Testis (tissue), 3 donors: Measurements from ENCODE around the gene TSHZ1. TPM values are rescaled to one million over a fixed set of nuclear protein-coding genes. Genes with fewer than 3 reads are reported as not detected.

ENCODE experiments used
- DNase-seq: peaks from one replicate; pipeline ENCODE4 v3.0.0-alpha.2; 2019
- H3K27ac ChIP-seq, 2 donors: fragments of 200-600 bp; sonication (generic); one replicate each; pipeline ENCODE4 v1.5.1; 2019
- H3K27me3 ChIP-seq: fragments of 200-600 bp; sonication (generic); one replicate; pipeline ENCODE4 v1.5.1; 2019
- H3K36me3 ChIP-seq: fragments of 200-600 bp; sonication (generic); one replicate; pipeline ENCODE4 v1.5.1; 2017; ENCODE audit warnings: low read depth; ENCODE audit errors: missing control alignments
- H3K4me1 ChIP-seq: fragments of 200-600 bp; sonication (generic); one replicate; pipeline ENCODE4 v1.5.1; 2019
- H3K4me3 ChIP-seq, 2 donors: fragments of 200-600 bp; sonication (generic); one replicate each; pipeline ENCODE4 v1.5.1; 2017 to 2019
- H3K9me3 ChIP-seq: fragments of 200-600 bp; sonication (generic); one replicate; pipeline ENCODE4 v1.5.1; 2017
- CTCF ChIP-seq, 3 experiments: fragments of 450-650 bp in 2 of 3; fragments of 200-600 bp in 1 of 3; sonication (generic) in 1 of 3; IDR thresholded peaks; one replicate each; pipeline ENCODE4 v1.5.1; 2016 to 2019; ENCODE audit warnings: antibody characterized with exemption in 3 of 3, mild to moderate bottlenecking in 2 of 3, moderate library complexity in 1 of 3
- POLR2A ChIP-seq: fragments of 450-650 bp; IDR thresholded peaks from one replicate; pipeline ENCODE4 v1.6.1; 2017; ENCODE audit warnings: antibody characterized with exemption, mild to moderate bottlenecking, moderate library complexity
- WGBS, 2 donors: methylation state at CpG; one replicate each; pipeline ENCODE4 v1.1.5; 2018; 5-methylcytosine and 5-hydroxymethylcytosine counted together
- intact Hi-C: fragments of 100-400 bp; cut with DNase I; formaldehyde crosslinking; loops from one replicate; pipeline ENCODE4 v1.15.1; 2023; ENCODE audit warnings: low total_unique reads
- polyA plus RNA-seq: library from polyadenylated mRNA; stranded (reverse); fragments of 350-450 nt; fragmentation: Illumina TruSeq; extraction: RNeasy Lipid Tissue Mini Kit (QIAGEN cat#74804); gene quantifications from one replicate; pipeline ENCODE4 v1.2.3, GENCODE V29; 2014; ENCODE audit warnings: low read depth, low replicate concordance; ENCODE audit not compliant: insufficient read depth
- total RNA-seq, 2 donors: library from RNA; depleted of rRNA; stranded (reverse); fragments of >200 nt; gene quantifications; one replicate each; pipeline ENCODE4 v1.2.3, GENCODE V29; 2016

Gene TSHZ1
- total and polyA plus RNA-seq, 3 donors from 2014 or later = 12.8 to 36.2 (median 18.4) TPM

DNA sequence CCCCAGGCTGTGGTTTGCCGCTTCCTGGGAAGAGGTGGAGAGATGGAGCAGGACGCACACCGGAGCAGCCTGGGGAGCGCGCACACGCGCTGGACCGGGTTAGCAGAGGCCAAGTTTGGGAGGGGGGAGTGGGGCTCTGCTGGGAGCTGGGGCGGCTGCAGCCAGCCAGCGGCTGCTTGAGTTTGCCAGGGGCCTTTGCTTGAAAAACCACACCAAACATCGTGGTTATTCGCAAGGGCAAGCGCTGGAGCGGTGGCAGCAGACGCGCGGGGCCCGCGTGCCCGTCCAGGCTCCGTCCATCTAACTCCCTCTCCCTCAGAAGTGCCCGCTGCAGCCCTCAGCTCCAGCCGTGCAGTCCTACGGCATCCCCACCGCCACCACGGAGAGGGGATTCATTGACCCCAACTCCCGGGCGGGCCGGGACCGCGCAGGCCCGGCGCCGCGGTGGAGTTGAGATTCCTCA is 6.3 kb upstream of the TSHZ1 start:
- no peaks in the 10 kb centered on the region for H3K36me3 ChIP-seq
- TF ChIP-seq CTCF (IDR thresholded peaks at IDR 0.05) = no peak
- no peak for TF ChIP-seq POLR2A
- H3K9me3 ChIP-seq = no peaks in the 10 kb centered on the region
- 2% methylated on average over 9 to 33 of the region's 35 CpGs for WGBS, 2 donors
- intact Hi-C loops = loop anchor here (10.0 kb wide), 2 partner anchors 51 to 281 kb away; no protein-coding TSS in a partner anchor
- H3K4me3 ChIP-seq = peak overlapping the region; percentile 44 to 62
- peak; percentile 53 for DNase-seq
- peaks cover 25% of the 10 kb centered on the region for H3K4me1 ChIP-seq
- peak overlapping the region; percentile 86 to 97 for H3K27ac ChIP-seq
- no peaks in the 10 kb centered on the region for H3K27me3 ChIP-seq

GRCh38 chr18:75204732-75205513 is 5.7 kb upstream of the TSHZ1 start:
- no peaks in the 10 kb centered on the region for H3K27me3 ChIP-seq
- H3K27ac ChIP-seq = peak overlapping the region; percentile 86 to 97
- H3K9me3 ChIP-seq = no peaks in the 10 kb centered on the region
- DNase-seq = peak; percentile 56
- H3K4me1 ChIP-seq = peaks cover 25% of the 10 kb centered on the region
- no peaks in the 10 kb centered on the region for H3K36me3 ChIP-seq
- TF ChIP-seq POLR2A (no peak), CTCF (IDR thresholded peaks at IDR 0.05) (no peak)
- H3K4me3 ChIP-seq = peak overlapping the region; percentile 44 to 62
- intact Hi-C loops = loop anchor here (10.0 kb wide), 2 partner anchors 50 to 280 kb away; no protein-coding TSS in a partner anchor
- 9 to 11% methylated on average over 34 to 42 of the region's 75 CpGs for WGBS, 2 donors

GRCh38 chr18:75205514-75206132 is 5.0 kb upstream of the TSHZ1 start:
- Histone ChIP-seq H3K4me1 (peaks cover 25% of the 10 kb centered on the region), H3K4me3 (peak overlapping the region; percentile 44 to 62), H3K9me3 (no peaks in the 10 kb centered on the region), H3K27ac (peak overlapping the region; percentile 86 to 97), H3K27me3 (no peaks in the 10 kb centered on the region), H3K36me3 (no peaks in the 10 kb centered on the region)
- TF ChIP-seq POLR2A (no peak), CTCF (IDR thresholded peaks at IDR 0.05) (no peak)
- intact Hi-C loops = loop anchor here (10.0 kb wide), 2 partner anchors 49 to 279 kb away; no protein-coding TSS in a partner anchor
- 13 to 19% methylated on average over 16 of the region's 16 CpGs for WGBS, 2 donors
- DNase-seq = peak; percentile 75

DNA sequence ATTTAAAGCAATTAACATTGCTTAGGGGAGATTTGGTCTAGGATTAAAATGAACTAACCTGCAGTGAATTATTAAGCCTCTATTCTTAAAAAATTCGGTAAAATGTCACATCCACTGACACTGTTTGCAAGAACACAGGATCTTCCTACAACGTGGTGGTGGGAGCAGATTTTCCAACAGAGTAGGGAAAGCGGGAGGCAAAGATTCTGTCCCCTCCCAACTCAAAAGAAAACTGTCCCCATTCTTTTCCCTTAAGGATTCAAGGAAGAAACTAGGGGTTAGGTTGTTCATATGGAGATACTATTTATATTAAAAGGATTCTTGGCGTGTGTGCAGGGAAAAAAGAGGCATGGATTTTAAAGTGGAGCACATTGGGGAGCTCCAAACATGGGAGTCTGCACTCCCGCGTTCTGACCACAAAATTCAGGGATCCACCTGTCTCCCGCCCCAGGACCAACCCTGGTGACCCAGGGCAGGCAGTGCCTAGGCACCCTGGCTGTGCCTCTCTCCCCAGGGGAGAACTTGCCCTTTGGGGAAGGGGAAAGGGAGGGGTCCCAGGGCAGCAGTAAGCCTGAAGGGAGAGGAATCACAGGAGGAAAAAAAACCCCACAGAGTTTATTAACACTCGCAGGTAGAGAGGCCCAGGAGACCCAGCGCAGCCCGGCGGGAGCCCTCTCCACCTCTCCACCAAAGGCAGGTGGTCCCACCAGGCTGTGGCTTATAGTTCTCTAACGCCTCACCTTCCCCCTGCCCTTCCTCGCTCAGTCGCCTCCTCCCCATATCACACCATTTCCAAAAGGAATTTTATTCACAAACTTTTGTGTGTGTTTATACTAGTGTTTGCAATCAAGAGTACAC is 3.9 kb upstream of the TSHZ1 start:
- no peaks in the 10 kb centered on the region for H3K36me3 ChIP-seq
- intact Hi-C loops = loop anchor here (10.0 kb wide), 2 partner anchors 48 to 278 kb away; no protein-coding TSS in a partner anchor
- no peaks in the 10 kb centered on the region for H3K9me3 ChIP-seq
- peak overlapping the region; percentile 93 to 97 for H3K27ac ChIP-seq
- H3K27me3 ChIP-seq = no peaks in the 10 kb centered on the region
- no peak for TF ChIP-seq CTCF (IDR thresholded peaks at IDR 0.05)
- TF ChIP-seq POLR2A = no peak
- H3K4me1 ChIP-seq = peaks cover 23% of the 10 kb centered on the region
- 23 to 33% methylated on average over 13 to 14 of the region's 14 CpGs for WGBS, 2 donors
- DNase-seq = no peak
- peak overlapping the region in 1 of 2 donors; percentile 88 for H3K4me3 ChIP-seq
